ENCODE data around the gene TSKS. TPM values are rescaled to one million over a fixed set of nuclear protein-coding genes. Genes with fewer than 3 reads are reported as not detected.
A peak's percentile ranks its signal among the peaks of the same experiment; 100 is the strongest.

TSKS gene
- total RNA-seq, 4 donors from 2014 or later = 0.49 to 4.0 TPM; not detected in 2

GRCh38 chr19:49770529-49770928, 7.4 kb upstream of the TSKS start:
- DNase-seq (ENCODE audit: low spot score in 2 of 2) = no peak
- no peak for TF ChIP-seq CTCF (IDR thresholded peaks at IDR 0.05)
- no peak for TF ChIP-seq POLR2A (IDR thresholded peaks at IDR 0.05)
- 87 to 88% methylated on average over 8 of the region's 8 CpGs for WGBS, 2 donors
- no peak overlapping the region for H3K4me3 ChIP-seq (ENCODE audit: low read depth, poor library complexity, severe bottlenecking)
- intact Hi-C loops (cut with DNase I; ENCODE audit: low total_unique reads) = no loop called here

- TF ChIP-seq CTCF (IDR thresholded peaks at IDR 0.05) (no peak), POLR2A (IDR thresholded peaks at IDR 0.05) (no peak)
- peak overlapping the region; percentile 92 for H3K4me3 ChIP-seq (ENCODE audit: low read depth, poor library complexity, severe bottlenecking)
- intact Hi-C loops (cut with DNase I; ENCODE audit: low total_unique reads) = no loop called here
- no peak for DNase-seq (ENCODE audit: low spot score in 2 of 2)
- WGBS, 2 donors = 38 to 47% methylated on average over 12 of the region's 12 CpGs
These were observed 5.0 kb upstream of the TSKS start for GRCh38 chr19:49767967-49768581.

- intact Hi-C loops (cut with DNase I; ENCODE audit: low total_unique reads) = no loop called here
- WGBS, 2 donors = 1 to 2% methylated on average over 9 of the region's 9 CpGs
- H3K4me3 ChIP-seq (ENCODE audit: low read depth, poor library complexity, severe bottlenecking) = peak overlapping the region; percentile 92
- no peak for TF ChIP-seq POLR2A (IDR thresholded peaks at IDR 0.05)
- no peak for TF ChIP-seq CTCF (IDR thresholded peaks at IDR 0.05)
- DNase-seq (ENCODE audit: low spot score in 2 of 2) = no peak
These were observed 4.3 kb upstream of the TSKS start for GRCh38 chr19:49767381-49767780.

GRCh38 chr19:49766930-49767299, 3.8 kb upstream of the TSKS start, which contains the start of gene AP2A1:
TSS of gene AP2A1 (plus strand) at chr19:49767001. CDS start at chr19:49767134, 133 bp downstream.
- 4 to 5% methylated on average over 17 to 28 of the region's 38 CpGs for WGBS, 2 donors
- peak within 1 kb of the TSS; percentile 92 for H3K4me3 ChIP-seq (ENCODE audit: low read depth, poor library complexity, severe bottlenecking)
- intact Hi-C loops (cut with DNase I; ENCODE audit: low total_unique reads) = no loop called here
- no peak for TF ChIP-seq CTCF (IDR thresholded peaks at IDR 0.05)
- TF ChIP-seq POLR2A (IDR thresholded peaks at IDR 0.05) = no peak
- DNase-seq (ENCODE audit: low spot score in 2 of 2) = no peak

GRCh38 chr19:49766007-49766929, 3.2 kb upstream of the TSKS start:
- intact Hi-C loops (cut with DNase I; ENCODE audit: low total_unique reads) = no loop called here
- H3K4me3 ChIP-seq (ENCODE audit: low read depth, poor library complexity, severe bottlenecking) = no peak overlapping the region
- TF ChIP-seq CTCF (IDR thresholded peaks at IDR 0.05) (no peak), POLR2A (IDR thresholded peaks at IDR 0.05) (no peak)
- 1 to 2% methylated on average over 33 to 50 of the region's 53 CpGs for WGBS, 2 donors
- DNase-seq (ENCODE audit: low spot score in 2 of 2) = peak; percentile 100
